Measurements from ENCODE around the gene POLQ.
A peak's percentile ranks its signal among the peaks of the same experiment; 100 is the strongest.

Gene POLQ

DNA sequence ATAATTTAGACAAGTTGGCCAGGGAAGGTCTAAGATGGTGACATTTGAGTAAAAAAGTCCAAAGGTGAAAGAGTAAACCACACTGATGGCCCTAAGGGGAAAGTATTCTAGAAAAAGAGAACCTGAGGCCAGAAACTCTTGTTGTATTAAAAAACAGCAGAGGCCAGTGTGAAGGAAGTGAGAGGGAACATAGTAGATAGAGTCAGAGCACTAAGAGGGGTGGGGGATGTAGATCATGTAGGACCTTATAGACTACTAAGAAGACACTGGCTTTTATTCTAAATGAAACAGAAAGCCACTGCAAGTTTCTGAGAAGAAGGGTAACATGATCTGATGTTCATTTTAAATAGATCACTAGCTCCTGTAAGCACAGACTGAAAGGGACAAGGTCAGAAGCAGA, 14.5 kb downstream of the POLQ start:
- Histone ChIP-seq H4K20me1 (ENCODE audit: control insufficient read depth, insufficient read depth, low read depth, low read length) (no peaks in the 10 kb centered on the region), H3K4me3 (ENCODE audit: low read length) (no peak overlapping the region), H3K9me2 (replicated peaks; ENCODE audit: control insufficient read depth, low read length) (no peaks in the 10 kb centered on the region), H3K9me3 (ENCODE audit: control insufficient read depth, insufficient read depth, low read length) (no peaks in the 10 kb centered on the region), H3K27me3 (ENCODE audit: control insufficient read depth, low read length) (no peaks in the 10 kb centered on the region), H3F3A (ENCODE audit: control insufficient read depth, insufficient read depth) (no peaks in the 10 kb centered on the region), H3K4me2 (ENCODE audit: low read length) (no peak overlapping the region), H3K79me2 (ENCODE audit: control insufficient read depth, low read length) (peaks cover 15% of the 10 kb centered on the region), H3K36me3 (ENCODE audit: control insufficient read depth, low read length) (peaks cover 87% of the 10 kb centered on the region), H3K27ac (ENCODE audit: low read depth, low read length) (no peak overlapping the region), H3K4me1 (ENCODE audit: control insufficient read depth, low read length) (no peaks in the 10 kb centered on the region)
- TF ChIP-seq, protein P1, sequence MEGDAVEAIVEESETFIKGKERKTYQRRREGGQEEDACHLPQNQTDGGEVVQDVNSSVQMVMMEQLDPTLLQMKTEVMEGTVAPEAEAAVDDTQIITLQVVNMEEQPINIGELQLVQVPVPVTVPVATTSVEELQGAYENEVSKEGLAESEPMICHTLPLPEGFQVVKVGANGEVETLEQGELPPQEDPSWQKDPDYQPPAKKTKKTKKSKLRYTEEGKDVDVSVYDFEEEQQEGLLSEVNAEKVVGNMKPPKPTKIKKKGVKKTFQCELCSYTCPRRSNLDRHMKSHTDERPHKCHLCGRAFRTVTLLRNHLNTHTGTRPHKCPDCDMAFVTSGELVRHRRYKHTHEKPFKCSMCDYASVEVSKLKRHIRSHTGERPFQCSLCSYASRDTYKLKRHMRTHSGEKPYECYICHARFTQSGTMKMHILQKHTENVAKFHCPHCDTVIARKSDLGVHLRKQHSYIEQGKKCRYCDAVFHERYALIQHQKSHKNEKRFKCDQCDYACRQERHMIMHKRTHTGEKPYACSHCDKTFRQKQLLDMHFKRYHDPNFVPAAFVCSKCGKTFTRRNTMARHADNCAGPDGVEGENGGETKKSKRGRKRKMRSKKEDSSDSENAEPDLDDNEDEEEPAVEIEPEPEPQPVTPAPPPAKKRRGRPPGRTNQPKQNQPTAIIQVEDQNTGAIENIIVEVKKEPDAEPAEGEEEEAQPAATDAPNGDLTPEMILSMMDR (IDR thresholded peaks at IDR 0.05; ENCODE audit: low read depth, low read length, poor library complexity, severe bottlenecking): no peak
- TF ChIP-seq EZH2phosphoT487 (IDR thresholded peaks at IDR 0.05; ENCODE audit: borderline replicate concordance, low read length): no peak

DNA sequence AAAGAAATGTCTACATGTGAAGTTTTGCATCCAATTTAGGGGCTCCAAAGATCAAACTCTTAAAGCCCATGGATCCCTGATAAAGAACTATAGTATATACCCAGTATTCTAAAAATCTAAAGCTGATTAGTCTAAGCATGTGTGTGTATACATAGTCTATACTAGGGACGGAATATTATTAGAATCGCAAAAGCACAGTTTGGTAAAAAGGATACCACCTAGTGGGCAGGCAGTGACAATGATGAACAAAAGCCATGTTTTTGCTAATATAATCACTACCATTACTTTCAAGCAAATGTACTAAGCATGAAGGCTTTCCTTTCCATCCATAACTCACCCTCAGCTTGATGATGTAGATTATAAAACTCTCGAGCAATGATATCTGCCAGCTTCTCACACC, 16.5 kb downstream of the POLQ start:
- Histone ChIP-seq H3F3A (ENCODE audit: control insufficient read depth, insufficient read depth) (no peaks in the 10 kb centered on the region), H4K20me1 (ENCODE audit: control insufficient read depth, insufficient read depth, low read depth, low read length) (no peaks in the 10 kb centered on the region), H3K4me2 (ENCODE audit: low read length) (no peak overlapping the region), H3K79me2 (ENCODE audit: control insufficient read depth, low read length) (peaks cover 21% of the 10 kb centered on the region), H3K27me3 (ENCODE audit: control insufficient read depth, low read length) (no peaks in the 10 kb centered on the region), H3K4me1 (ENCODE audit: control insufficient read depth, low read length) (no peaks in the 10 kb centered on the region), H3K36me3 (ENCODE audit: control insufficient read depth, low read length) (peaks cover 86% of the 10 kb centered on the region), H3K27ac (ENCODE audit: low read depth, low read length) (no peak overlapping the region), H3K9me3 (ENCODE audit: control insufficient read depth, insufficient read depth, low read length) (no peaks in the 10 kb centered on the region), H3K4me3 (ENCODE audit: low read length) (no peak overlapping the region), H3K9me2 (replicated peaks; ENCODE audit: control insufficient read depth, low read length) (no peaks in the 10 kb centered on the region)
- TF ChIP-seq EZH2phosphoT487 (IDR thresholded peaks at IDR 0.05; ENCODE audit: borderline replicate concordance, low read length): no peak
- TF ChIP-seq, protein P1 (IDR thresholded peaks at IDR 0.05; ENCODE audit: low read depth, low read length, poor library complexity, severe bottlenecking): peak; percentile 56

DNA sequence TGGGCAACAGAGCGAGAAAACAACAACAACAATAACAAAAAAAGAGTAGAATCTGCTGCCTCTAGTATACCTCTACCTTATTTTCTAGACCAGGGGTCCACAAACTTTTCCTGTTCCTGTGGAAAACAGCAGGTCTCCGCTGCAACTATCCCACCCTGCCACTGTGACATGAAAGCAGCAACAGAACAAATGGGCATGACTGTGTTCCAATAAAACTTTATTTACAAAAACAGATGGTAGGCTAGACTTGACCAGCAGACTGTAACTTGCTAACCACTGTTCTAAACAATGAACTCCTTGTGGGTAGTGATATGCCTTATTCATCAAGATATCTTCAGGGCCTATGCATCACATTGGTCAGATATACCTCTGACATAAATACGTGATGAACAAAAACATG, 25.3 kb downstream of the POLQ start:
- Histone ChIP-seq H3K9me3 (ENCODE audit: control insufficient read depth, insufficient read depth, low read length) (no peaks in the 10 kb centered on the region), H3K4me1 (ENCODE audit: control insufficient read depth, low read length) (peaks cover 3% of the 10 kb centered on the region), H3K36me3 (ENCODE audit: control insufficient read depth, low read length) (peaks cover 84% of the 10 kb centered on the region), H3K4me2 (ENCODE audit: low read length) (no peak overlapping the region), H3F3A (ENCODE audit: control insufficient read depth, insufficient read depth) (no peaks in the 10 kb centered on the region), H3K27ac (ENCODE audit: low read depth, low read length) (no peak overlapping the region), H3K9me2 (replicated peaks; ENCODE audit: control insufficient read depth, low read length) (no peaks in the 10 kb centered on the region), H3K27me3 (ENCODE audit: control insufficient read depth, low read length) (no peaks in the 10 kb centered on the region), H3K79me2 (ENCODE audit: control insufficient read depth, low read length) (peaks cover 47% of the 10 kb centered on the region), H3K4me3 (ENCODE audit: low read length) (no peak overlapping the region), H4K20me1 (ENCODE audit: control insufficient read depth, insufficient read depth, low read depth, low read length) (no peaks in the 10 kb centered on the region)
- TF ChIP-seq, protein P1 (IDR thresholded peaks at IDR 0.05; ENCODE audit: low read depth, low read length, poor library complexity, severe bottlenecking): no peak
- no peak for TF ChIP-seq EZH2phosphoT487 (IDR thresholded peaks at IDR 0.05; ENCODE audit: borderline replicate concordance, low read length)
